Measurements from ENCODE around the gene MSI2.

The MSI2 gene

GRCh38 chr17:57579245-57579644 is 322.9 kb downstream of the MSI2 start:
- DNase-seq (ENCODE audit: low read depth) = no peak

DNA sequence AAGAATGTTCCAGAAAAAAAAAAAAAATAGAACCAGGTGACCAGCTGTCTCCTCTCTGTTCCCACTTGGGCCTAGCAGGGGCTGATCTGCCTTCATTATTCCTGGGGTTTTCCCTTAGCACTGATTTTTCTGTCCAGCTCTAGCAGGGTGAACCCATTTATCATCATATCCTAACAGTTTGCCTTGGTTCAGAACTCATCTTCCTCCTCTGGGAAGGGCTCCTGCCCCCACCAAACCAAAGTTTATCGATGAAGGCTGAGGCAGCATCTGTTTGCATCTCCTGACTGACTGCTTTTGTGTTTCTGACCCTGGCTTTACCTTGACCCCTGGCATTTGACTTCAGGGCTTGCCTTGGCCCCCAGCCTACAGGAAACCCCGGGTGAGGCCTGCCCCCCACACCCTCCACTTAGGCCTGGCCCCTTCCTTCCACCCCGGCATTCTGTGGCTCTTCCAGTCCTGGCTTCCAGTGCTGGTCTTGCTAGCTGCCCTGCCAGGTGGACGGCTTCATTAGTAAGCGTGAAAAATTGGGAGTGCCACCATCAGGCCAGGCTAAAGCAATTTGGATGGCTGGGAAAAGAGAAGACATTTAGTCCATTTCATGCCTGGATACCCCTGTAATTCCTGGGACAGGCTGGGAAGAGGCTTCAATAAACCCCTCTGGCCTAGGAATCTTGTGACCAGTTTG is 323.9 kb downstream of the MSI2 start:
- DNase-seq (ENCODE audit: low read depth) = no peak

DNA sequence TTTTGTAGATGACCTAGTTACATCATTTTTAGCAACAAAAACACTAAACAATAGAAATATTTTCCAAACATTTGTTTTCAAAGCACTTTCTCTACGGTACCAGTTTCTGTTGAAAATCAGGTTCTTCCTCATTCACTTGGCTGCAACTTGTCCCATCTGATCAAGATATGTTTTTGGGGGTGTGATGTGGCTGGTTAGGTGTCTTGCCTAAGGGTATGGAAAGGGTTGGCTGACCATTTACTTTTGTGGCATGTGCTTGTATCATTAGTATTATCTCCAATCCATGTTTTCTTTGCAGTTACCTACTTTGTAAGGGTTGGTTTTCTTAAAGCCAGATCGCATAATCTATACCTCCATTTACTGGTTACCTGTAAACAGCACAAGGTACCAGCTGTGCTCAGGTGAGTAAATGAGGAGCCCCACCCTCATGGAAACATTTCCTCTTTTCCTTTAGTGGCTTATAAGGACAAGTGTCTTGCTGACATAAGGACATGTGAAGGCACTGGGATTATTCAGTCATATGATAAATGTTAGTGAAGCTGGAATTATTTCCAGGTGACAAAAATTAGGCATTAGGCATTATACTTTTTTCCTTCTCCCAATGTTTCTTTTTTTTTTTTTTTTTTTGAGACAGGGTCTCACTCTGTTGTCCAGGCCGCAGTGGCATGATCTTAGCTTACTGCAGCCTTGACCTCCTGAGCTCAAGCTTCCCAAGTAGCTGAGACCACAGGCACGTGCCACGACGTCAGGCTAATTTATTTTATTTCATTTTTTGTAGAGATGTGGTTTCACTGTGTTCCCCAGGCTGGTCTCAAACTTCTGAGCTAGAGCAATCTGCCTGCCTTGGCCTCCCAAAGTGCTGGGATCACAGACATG is 326.8 kb downstream of the MSI2 start:
- peak; percentile 6 for DNase-seq (ENCODE audit: low read depth)

DNA sequence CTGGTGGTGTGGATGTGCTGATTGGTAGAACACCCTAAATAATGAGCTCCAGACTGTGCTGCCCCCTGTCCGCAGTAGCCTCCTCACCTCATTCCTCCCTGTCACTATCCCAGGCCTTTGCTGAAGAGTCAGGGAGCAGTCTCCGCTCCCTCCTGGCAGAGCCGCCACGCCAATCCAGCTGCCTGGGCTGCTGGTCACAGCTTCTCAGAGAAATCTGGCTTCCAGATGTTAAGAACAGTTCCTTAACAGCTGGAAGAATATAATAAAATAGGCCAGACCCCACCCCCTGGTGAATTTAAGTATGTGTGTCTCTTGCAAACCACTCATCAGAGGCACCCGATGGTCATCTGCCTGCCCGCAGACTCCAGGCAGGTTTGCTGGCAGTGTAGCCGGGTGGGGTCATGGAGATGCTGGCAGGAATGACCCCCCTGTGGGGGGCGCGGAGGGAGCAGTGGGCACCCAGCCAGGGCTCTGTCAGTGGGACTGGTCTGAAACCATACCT is 327.8 kb downstream of the MSI2 start:
- DNase-seq (ENCODE audit: low read depth) = no peak

DNA sequence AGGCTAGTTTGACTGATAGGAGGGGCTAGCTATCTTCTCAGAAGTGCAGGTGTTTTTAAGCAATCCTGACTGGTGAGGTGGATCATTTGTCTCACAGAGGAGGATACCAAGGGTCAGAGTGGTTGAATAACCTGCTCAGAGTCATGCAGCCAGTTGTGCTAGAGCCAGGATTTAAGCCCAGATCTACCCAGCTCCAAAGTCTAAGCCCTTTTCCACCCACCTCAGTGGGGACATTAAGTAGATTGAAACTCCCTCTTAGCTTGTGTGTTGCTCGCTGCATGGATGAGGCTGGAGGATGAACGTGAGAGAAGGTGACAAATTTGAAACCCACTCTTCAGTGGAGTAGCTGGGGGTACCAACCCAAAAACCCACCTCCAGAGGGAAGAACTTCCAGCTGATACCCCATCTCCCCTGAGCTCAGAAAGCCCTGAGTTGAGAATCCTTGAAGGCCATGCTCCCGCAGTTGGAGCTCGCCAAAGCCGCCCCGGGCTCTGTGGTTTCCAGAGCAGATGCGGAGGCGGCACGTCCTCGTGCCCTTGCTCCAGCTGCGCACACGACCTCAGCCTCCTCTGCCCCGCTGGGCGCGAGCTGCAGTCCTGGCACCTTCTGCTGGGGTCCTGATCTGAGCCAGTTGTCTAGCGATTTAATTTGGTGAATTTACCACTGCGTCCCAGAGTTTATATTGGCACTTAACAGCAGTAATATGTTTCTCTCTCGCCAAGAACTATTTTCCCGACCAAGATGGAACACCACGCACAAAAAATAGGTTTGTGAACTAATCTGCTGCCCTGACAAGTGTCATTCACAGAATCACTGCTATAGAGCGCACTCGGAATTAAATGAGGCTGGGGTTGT is 329.2 kb downstream of the MSI2 start:
- no peak for DNase-seq (ENCODE audit: low read depth)

GRCh38 chr17:57586196-57586740 is 329.9 kb downstream of the MSI2 start:
- DNase-seq (ENCODE audit: low read depth) = no peak

DNA sequence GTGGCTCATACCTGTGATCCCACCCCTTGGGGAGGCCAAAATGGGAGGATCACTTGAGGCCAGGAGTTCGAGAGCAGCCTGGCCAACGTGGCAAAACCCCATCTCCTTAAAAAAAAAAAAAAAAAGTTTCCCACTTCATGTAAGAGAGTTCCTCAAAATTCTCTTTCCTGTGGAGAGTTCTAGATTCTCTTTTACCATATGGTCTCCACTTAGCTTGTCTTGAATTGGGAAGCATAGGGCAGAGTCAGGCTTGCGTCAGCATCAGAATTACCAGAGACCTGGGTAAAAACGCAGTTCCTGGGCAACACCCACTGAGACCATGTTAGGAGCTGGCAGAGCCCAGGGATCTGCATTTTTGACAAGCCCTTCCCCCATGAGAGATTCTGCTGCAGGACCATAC is 330.4 kb downstream of the MSI2 start:
- no peak for DNase-seq (ENCODE audit: low read depth)

DNA sequence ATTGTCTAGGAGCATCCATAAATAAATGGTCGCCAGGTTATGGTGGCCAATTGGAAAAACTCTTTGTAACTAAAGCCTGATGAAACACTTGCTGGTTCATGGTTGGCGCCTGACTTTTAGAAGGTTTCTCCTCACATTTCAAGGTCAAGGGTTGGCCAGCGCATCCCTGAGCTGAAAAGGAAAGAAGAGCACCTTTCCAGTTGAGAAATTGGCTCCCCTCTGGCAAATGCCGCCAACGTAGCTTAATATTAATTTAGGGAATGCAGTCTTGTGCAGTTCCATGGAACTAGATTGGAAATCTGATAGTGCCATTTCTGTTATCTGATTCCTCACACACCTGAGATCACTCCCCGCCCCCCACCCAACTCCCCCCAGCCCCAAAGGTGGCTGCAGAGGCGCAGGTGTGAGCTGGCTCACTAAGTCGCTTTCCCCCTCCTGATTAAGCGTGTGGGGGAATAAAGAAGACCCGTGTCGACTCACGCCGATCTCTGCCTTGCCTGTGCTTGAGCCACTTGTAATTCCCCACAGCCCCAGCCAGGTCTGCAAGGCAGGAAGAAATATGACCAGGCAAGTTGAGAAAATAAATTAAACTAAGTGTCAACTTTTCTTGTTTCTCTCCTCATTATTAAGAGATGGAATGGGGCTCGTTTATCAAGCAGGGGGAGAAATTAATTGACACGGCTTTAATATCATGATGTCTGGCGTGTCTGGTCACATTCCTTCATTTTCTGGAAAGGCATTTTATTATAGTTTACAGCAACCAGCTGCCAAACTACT is 331.1 kb downstream of the MSI2 start:
- DNase-seq (ENCODE audit: low read depth) = no peak

DNA sequence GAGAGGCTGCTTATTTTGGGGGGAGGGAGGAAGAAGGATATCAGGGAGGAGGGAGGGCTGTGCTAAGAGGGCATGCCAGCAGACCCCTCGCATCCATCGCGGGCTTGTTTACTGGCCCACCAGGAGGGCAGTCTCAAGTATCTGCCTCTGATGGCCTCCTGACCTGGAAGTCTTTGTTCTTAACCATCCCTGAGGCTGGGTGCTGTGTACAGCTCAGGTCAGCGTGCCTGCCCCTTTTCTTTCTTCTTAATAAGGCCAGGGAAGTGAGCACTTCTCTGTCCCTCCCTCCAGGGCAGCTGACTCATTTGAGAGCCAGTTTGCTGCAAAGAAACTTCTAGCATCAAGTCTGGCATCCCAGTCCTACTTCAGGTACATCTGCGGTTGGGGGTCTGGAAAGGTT is 331.8 kb downstream of the MSI2 start:
- peak; percentile 37 for DNase-seq (ENCODE audit: low read depth)

GRCh38 chr17:57589151-57590034 is 333.1 kb downstream of the MSI2 start:
- DNase-seq (ENCODE audit: low read depth) = no peak

- DNase-seq (ENCODE audit: low read depth) = no peak
Observed at GRCh38 chr17:57593739-57594462, 337.6 kb downstream of the MSI2 start.

DNA sequence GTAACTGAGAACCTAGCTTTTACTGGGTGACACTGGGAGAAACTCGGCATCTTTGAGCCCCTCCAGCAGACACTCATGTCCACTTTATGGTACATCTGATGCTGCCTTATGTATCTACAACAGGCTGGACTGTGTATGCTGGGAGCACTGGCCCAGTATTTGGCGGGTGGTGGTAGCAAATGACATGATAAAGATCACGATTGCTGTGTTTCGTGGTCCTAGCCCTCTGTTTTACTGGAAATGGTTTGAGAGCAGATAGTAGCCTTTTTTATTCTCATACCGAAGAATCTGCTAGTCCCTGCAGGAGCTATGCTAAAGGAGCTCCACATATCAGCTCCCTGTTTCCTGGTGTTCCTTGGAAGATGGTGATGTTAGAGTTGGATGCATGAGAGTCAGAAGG is 338.4 kb downstream of the MSI2 start:
- DNase-seq (ENCODE audit: low read depth) = no peak

- DNase-seq (ENCODE audit: low read depth) = no peak
Observed at GRCh38 chr17:57595426-57595825, 339.1 kb downstream of the MSI2 start.

DNA sequence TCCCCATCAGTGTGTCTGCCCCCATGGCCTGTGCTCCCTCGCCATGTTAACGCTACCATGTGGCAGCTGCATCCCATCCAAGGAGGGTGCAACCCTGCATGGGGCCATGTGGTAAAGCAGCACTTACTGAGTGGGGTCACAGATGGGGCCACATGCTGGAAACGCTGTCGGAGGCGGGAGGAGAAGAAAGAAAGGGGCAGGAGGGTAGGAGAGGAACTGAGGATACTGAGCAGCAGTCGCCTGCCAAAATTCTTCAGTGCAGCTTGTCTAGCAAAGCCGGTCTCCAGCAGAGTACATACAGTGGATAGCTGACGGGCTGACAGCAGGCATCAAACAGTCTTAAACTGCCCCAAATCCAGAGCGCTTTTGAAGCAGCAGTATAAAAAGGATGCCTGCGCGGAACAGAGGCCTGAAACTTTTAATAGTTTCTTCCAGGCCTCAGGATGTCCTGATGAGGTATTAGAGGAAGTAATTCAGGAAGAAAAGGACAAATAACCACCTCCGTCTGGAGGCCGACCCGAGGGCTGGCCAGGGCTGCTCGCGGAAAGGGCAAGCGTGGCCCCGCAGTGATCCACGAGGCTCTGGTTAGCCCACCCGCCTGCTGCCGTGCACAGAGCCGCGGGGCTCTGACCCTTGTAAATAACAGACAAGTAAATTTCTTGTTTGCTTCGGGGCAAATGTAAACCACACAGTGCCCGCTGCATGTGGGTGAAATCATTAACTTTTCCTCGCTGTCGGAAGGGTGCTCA is 339.8 kb downstream of the MSI2 start:
- no peak for DNase-seq (ENCODE audit: low read depth)

GRCh38 chr17:57597101-57597500 is 340.8 kb downstream of the MSI2 start:
- no peak for DNase-seq (ENCODE audit: low read depth)

DNA sequence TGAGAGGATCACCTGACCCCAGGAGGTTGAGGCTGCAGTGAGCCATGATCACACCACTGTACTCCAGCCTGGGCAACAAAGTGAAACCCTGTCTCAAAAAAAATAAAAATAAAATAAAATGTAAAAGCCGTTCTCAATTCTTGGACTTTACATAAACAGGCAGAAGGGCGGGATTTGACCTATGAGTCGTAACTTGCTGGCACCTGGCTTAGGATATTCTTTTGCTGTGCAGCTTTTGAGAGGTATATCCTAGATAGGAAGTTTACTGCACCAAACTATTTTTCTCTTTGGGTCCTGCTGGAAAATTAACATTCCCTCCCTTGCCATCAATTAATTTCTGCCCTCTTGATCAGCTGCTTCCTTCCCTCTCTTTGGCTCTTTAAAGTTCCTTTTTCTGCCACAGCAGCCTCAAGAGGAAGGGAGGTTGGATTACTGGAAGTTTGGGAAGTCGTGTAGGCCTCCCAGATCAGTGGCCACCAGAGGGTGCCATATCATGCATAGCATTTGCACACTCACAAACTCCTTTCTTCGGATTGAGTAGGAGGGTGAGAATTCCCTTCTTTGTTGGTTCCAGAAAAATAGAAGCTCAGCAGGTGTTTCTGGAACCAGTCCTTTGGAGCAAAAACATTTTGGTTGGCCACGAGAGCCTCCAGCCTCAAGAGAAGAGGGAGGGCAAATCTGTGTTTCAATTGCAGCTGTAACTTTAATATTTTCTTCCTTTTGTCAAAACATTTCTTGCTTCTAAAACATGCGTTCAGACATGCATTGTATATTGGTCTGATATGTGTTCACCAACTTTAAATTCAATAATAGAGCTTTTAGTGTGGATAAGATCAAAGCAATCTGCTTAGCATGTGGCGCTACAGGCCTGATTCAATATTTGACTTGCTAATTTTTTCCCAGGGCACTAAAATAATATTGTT is 341.5 kb downstream of the MSI2 start:
- DNase-seq (ENCODE audit: low read depth) = peak; percentile 81

DNA sequence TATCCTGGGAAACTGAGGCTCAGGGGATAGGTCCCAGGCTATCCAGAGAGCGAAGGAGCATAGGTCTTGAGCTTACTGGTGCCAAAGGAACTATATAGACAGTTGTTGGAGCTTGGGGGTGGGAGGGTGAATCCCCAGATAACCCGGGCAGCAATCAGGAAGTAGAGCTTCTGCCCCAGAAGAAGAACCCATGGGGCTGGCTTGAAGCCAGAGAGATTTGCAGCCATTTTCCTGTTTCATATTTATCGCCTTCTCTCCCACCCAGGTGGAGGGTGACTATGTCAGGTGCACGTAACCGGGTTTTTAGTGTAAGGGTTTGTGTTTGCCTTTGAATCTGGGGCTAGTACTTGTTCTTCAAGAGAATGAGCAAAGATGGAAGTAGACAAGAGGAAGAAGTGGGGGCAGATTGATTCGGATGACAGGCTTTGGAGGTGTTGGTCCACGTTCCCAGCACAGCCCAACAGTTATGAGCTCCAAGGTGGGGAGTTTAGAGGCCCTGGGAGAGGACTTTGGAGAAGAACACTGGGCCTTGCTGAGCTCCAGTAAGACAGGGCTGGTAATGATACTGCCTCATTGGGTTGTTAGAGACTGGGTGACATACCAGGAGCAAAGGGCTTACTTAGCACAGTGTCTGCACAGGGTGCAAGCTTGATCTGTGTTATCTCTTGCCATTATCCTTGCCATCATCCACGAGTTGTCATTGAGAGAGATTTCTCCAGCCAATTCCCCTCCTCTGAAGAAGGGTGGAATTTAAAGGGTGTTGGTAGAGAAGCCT is 343.1 kb downstream of the MSI2 start:
- DNase-seq (ENCODE audit: low read depth) = no peak
